GM18499 (cell line): ENCODE results near the gene SMAD4.
"Not testable (repeated sequence)": the region's sequence is repeated elsewhere in the genome, so short reads cannot be mapped to it uniquely, and the experiment has no call there.

Source experiments
- ATAC-seq: cut with Tn5 transposase; IDR thresholded peaks from one replicate; pipeline ENCODE4 v1.9.1; 2021; ENCODE audit warnings: moderate number of reproducible peaks; ENCODE audit not compliant: insufficient read depth, unreplicated experiment

The SMAD4 gene

DNA sequence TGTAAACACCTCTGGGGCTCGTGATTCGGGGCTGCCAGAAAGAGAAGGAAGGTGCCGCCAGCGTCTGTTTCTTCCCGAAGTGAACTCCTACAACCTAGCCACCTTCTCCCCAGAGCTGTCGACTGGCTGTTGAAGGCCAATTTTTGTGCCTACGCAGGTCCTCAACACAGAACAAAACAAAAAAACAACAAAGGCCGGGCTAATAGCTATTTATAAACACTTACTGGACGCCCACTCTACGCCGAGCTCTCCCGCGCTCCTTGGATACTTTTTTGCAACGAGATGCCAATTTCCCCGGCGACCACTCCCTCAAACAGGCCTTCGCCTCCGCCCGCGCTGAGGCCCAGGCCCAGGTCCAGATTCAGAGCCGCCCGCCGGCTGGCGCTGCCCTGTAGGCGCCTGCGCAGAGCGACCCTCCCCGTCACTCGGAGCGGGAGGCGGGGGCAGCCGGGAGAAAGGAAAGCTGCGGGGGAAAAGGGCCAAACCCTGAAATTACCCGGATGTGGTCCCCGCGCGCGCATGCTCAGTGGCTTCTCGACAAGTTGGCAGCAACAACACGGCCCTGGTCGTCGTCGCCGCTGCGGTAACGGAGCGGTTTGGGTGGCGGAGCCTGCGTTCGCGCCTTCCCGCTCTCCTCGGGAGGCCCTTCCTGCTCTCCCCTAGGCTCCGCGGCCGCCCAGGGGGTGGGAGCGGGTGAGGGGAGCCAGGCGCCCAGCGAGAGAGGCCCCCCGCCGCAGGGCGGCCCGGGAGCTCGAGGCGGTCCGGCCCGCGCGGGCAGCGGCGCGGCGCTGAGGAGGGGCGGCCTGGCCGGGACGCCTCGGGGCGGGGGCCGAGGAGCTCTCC, at the start of gene SMAD4:
SMAD4 (plus strand) TSS at position 520 of the 843 bp plus-strand sequence. CDS start 16,834 bp downstream, outside the sequence.
- no peak for ATAC-seq

DNA sequence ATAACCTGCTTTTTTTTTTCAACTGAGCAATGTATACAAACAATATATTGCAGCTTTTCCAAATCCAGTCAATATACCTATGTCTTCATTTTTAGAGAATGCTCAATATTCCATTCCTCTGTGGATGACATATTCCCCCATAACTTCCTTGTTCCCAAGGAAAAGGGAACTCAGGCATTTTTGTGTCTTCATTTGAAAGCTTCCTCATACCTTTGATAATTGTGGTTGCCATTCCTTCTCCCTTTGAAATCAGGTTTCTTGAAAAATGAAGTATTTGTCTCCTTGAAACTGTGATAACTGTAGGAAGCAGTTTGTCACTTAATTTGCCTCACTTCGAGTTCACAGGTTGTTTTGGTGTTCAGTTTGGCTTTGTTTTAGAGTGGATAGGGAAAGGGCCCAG, 48.6 kb upstream of the SMAD4 start:
- ATAC-seq, result no peak

DNA sequence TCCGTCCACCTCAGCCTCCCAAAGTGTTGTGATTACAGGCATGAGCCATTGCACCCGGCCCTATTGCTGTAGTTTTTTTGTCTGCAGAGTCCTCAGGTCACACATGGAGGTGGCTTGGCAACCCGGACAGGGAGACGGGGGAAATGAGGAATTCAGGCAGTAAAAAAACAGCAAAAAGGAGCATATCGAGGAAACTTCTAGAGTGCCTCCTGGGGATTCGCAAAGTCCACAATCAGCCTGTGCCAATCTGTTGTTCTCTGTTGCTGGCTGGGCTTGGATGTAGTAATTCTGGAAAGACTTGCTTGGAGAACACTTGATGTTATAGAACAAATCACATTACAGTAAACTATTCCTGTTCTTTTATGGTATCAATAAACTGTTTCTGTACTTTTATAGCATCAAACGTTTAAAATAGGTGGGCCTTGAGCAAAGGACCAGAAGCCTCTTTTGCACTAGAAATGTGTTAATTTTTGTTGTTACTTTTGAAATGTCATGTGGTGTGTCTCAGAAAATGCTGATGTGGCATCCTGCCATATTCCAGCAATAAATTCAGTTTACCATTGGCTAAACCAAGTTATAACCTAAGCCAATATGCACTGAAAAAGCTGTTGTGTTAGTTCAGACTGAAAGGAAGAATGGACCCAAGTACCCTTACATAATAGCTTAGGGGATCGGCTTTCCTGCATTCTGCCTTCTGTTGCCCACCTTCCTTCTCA, 47.8 kb upstream of the SMAD4 start:
- no peak for ATAC-seq

DNA sequence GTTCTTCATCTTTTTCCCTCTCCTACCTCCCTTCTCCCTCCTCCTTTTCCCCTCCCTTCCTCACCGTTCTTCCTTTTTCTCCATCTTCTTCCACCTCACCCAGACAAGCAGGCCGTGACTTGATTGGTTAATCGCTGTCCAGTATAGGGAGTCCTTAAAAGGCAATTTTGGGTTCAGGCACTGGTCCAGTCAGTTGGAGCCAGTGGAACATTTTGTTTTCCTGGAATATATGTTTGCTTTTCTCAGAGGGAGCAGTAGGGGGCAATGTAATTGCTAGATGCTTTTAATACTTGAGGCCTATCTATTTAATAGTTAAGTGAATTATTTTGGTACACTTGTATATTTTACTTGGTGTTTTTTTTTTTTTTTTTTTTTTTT, 47.2 kb upstream of the SMAD4 start:
- no peak for ATAC-seq

GRCh38 chr18:50986360-50987087, 43.5 kb upstream of the SMAD4 start:
- no peak for ATAC-seq

GRCh38 chr18:50987261-50987660, 42.8 kb upstream of the SMAD4 start:
- ATAC-seq, result no peak

DNA sequence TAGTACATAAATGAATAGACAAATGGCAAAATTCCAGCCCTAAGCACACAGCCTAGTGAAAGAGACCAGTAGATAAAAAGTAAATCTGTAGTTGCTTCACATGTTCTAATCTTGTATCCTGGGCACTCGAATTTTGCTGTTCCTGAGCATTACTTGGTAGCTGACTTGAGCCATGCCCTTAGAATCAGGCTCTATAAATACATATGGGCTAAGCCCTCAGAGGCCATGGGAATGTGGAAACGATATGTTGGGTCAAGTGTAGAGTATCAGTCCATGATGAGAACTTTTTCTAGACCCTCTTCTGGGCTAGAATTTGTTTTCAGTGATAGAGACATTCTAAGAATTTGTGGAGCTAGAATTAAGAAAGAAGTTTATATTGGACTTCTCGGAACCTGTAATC, 40.3 kb upstream of the SMAD4 start:
- no peak for ATAC-seq

DNA sequence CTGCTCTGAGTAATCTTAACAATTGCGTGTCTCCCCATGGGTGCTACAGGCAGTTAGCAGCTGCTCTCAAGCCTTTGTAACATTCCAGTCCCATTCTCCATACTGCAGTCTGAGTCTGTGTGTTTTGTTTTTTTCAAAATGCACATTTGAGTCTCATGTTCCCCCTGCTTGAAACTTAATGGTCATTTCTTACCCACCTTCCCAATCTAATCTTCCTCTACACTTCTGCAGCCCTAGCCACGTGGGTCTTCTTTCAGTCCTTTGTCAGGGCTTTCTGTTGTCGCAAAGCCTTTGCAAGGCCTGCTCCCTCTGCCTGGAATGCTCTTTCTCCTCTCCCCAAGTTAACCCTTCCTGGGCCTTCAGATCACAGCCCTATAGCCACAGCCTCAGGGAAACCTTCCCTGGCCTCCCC, 37.7 kb upstream of the SMAD4 start:
- ATAC-seq, result no peak

GRCh38 chr18:50994031-50994430, 36.0 kb upstream of the SMAD4 start:
- ATAC-seq, result no peak

DNA sequence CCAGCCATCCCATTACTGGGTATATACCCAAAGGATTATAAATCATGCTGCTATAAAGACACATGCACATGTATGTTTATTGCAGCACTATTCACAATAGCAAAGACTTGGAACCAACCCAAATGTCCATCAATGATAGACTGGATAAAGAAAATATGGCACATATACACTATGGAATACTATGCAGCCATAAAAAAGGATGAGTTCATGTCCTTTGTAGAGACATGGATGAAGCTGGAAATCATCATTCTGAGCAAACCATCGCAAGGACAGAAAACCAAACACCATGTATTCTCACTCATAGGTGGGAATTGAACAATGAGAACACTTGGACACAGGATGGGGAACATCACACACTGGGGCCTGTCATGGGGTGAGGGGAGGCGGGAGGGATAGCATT, 26.8 kb upstream of the SMAD4 start:
- ATAC-seq, result not testable (repeated sequence)

- no peak for ATAC-seq
Observed at GRCh38 chr18:51006061-51006818, 23.8 kb upstream of the SMAD4 start.

DNA sequence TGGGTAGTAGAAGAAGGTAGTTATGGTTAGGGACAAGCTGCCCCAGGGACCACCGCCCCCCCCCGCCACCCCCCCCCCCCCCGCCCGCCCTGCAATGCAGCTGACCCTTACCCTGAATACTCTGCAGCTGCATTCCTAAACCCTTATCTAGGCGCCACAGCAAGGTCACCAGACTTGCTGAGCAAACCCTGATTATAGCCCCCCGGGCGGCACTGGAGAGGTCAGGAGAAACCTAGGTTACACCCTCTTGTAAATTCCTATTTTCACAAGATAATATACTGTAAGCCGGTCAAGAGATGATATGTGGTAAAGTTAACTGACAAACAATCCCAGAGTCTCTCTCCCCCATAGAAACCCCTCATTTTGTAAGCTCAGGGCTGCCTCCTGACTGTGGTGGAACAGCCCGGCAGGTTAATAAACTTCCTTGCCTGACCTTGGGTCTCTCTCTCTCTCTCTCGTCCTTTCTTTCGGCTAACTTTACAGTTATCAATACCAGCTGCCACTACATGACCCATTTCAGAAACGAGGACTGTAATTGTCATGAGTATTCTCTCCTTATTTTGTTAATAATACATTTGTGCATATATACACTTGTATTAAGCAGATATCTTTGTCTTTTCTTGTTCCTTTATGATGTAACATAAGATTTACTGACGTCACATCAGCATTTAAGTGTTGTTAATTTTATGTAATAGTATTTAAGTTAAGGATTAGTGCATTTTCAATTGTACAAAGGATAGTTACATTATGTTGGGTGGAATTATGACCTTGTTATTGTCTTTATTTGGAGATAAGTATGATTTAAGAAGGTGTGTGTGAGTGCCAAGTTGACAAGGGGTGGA, 22.8 kb upstream of the SMAD4 start:
- no peak for ATAC-seq

- no peak for ATAC-seq
Observed at GRCh38 chr18:51007790-51008139, 22.2 kb upstream of the SMAD4 start.

- no peak for ATAC-seq
Observed at GRCh38 chr18:51009072-51009471, 20.9 kb upstream of the SMAD4 start.

DNA sequence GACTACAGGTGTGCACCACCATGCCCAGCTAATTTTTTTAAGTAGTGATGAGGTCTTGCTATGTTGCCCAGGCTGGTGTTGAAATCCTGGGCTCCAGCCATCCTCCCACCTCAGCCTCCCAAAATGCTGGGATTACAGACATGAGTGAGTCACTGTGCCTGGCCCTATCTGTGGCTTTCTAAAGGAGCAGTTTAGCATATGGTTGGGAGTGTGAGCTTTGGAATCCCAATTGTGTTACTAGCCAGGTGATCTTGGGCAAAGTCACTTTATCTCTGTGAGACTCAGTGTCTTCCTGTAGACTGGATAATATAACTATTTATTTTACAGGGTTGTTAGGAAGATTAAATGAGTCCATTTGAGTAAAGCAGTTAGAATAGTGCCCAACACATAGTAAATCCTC, 19.8 kb upstream of the SMAD4 start:
- no peak for ATAC-seq

- ATAC-seq, result no peak
Observed at GRCh38 chr18:51011709-51012108, 18.3 kb upstream of the SMAD4 start.

DNA sequence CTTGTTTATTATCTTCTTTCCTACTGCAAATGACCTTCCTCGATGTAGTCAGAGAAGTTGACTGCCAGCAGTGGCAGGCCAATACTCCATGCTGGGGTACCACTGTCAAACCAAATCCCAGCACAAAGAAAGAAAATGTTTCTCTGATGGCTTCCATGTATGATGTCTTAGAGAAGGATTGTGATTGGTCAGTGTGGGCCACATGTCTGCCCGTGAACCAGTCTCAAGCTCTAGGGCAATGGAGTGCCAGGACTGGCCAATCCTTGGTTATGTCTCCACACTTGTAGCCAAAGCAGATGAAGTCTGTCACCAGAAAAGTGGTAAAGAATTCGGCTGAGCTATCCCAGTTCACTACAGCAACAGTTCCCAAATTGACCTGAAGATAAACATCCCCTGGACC, 17.6 kb upstream of the SMAD4 start:
- no peak for ATAC-seq

GRCh38 chr18:51013259-51013658, 16.8 kb upstream of the SMAD4 start:
- ATAC-seq, result no peak

- no peak for ATAC-seq
Observed at GRCh38 chr18:51017140-51017879, 12.7 kb upstream of the SMAD4 start.
